ENCODE results near the gene CAMSAP1.

GRCh38 chr9:135812961-135813360 lies 94.4 kb downstream of the CAMSAP1 start:
- TF ChIP-seq CTCF (IDR thresholded peaks at IDR 0.05; ENCODE audit: low read length) (no peak), EZH2 (IDR thresholded peaks at IDR 0.05; ENCODE audit: borderline replicate concordance, low read length) (no peak)
